Neural progenitor cell (in vitro differentiated cells): ENCODE measurements around the gene NBPF4. TPM values are rescaled to one million over a fixed set of nuclear protein-coding genes. Genes with fewer than 3 reads are reported as not detected.

ENCODE experiments used
- DNase-seq: peaks from one replicate; pipeline ENCODE4 v3.0.0-alpha.2; 2016; ENCODE audit warnings: low spot score
- H2AFZ ChIP-seq: fragments of 200-600 bp; sonication (generic); replicated peaks from 2 replicates; pipeline ENCODE4 v1.6.1; 2016; ENCODE audit warnings: antibody characterized with exemption
- H3F3A ChIP-seq: fragments of 200-600 bp; sonication (generic); 2 replicates; pipeline ENCODE4 v1.6.1; 2016; ENCODE audit warnings: antibody characterized with exemption, low read depth
- H3K27ac ChIP-seq: fragments of 200-600 bp; sonication (generic); 2 replicates; pipeline ENCODE4 v1.5.1; 2016; ENCODE audit warnings: mild to moderate bottlenecking
- H3K27me3 ChIP-seq: fragments of 200-600 bp; sonication (generic); 2 replicates; pipeline ENCODE4 v1.6.1; 2016; ENCODE audit warnings: mild to moderate bottlenecking, moderate library complexity
- H3K36me3 ChIP-seq: fragments of 200-600 bp; sonication (generic); 2 replicates; pipeline ENCODE4 v1.5.1; 2016
- H3K4me1 ChIP-seq: fragments of 200-600 bp; sonication (generic); 2 replicates; pipeline ENCODE4 v1.6.1; 2016; ENCODE audit warnings: mixed run types
- H3K4me2 ChIP-seq: fragments of 200-600 bp; sonication (generic); 2 replicates; pipeline ENCODE4 v1.6.1; 2016
- H3K4me3 ChIP-seq: fragments of 200-600 bp; sonication (generic); 2 replicates; pipeline ENCODE4 v1.5.1; 2016
- H3K79me2 ChIP-seq: fragments of 200-600 bp; sonication (generic); 2 replicates; pipeline ENCODE4 v1.6.1; 2016; ENCODE audit warnings: low read depth
- H3K9ac ChIP-seq: fragments of 200-600 bp; sonication (generic); 2 replicates; pipeline ENCODE4 v1.6.1; 2016
- H3K9me3 ChIP-seq: fragments of 200-600 bp; sonication (generic); 2 replicates; pipeline ENCODE4 v1.5.1; 2016; ENCODE audit warnings: low read depth
- H4K20me1 ChIP-seq: fragments of 200-600 bp; sonication (generic); 2 replicates; pipeline ENCODE4 v1.6.1; 2016; ENCODE audit warnings: low read depth
- H3K27ac Mint-ChIP-seq: 3 replicates; pipeline ENCODE4 v1.8.0; 2021; ENCODE audit warnings: mixed read lengths
- H3K27me3 Mint-ChIP-seq: 2 replicates; pipeline ENCODE4 v1.8.0; 2022; ENCODE audit warnings: low read depth, mild to moderate bottlenecking, inconsistent platforms, moderate library complexity, mixed read lengths; ENCODE audit not compliant: insufficient read depth
- H3K36me3 Mint-ChIP-seq: 3 replicates; pipeline ENCODE4 v1.8.0; 2021; ENCODE audit warnings: mixed read lengths
- H3K4me1 Mint-ChIP-seq: 3 replicates; pipeline ENCODE4 v1.8.0; 2021; ENCODE audit warnings: mixed read lengths
- H3K4me3 Mint-ChIP-seq: 3 replicates; pipeline ENCODE4 v1.8.0; 2021; ENCODE audit warnings: mild to moderate bottlenecking, moderate library complexity, mixed read lengths
- H3K9me3 Mint-ChIP-seq: 3 replicates; pipeline ENCODE4 v1.8.0; 2020; ENCODE audit warnings: mixed read lengths
- CTCF ChIP-seq: fragments of 200-600 bp; sonication (generic); IDR thresholded peaks from 2 replicates; pipeline ENCODE4 v1.5.1; 2017; ENCODE audit warnings: antibody characterized with exemption, mild to moderate bottlenecking
- EZH2 ChIP-seq: fragments of 200-600 bp; sonication (generic); IDR thresholded peaks from 2 replicates; pipeline ENCODE4 v1.6.1; 2017; ENCODE audit warnings: antibody characterized with exemption, mild to moderate bottlenecking, moderate library complexity
- EZH2phosphoT487 ChIP-seq: fragments of 200-600 bp; sonication (generic); IDR thresholded peaks from 2 replicates; pipeline ENCODE4 v1.6.1; 2017; ENCODE audit warnings: antibody characterized with exemption
- total RNA-seq: library from RNA; depleted of rRNA; stranded (reverse); fragments of >200 nt; gene quantifications from 2 replicates; pipeline ENCODE4 v1.2.3, GENCODE V29; 2015; ENCODE audit warnings: low replicate concordance

The NBPF4 gene
- total RNA-seq, 1 donor from 2014 or later: not detected

GRCh38 chr1:108194051-108194450 lies 49.8 kb downstream of the NBPF4 start:
- H3K9me3 Mint-ChIP-seq: peaks cover 39% of the 10 kb centered on the region
- Histone ChIP-seq H3K79me2 (peaks cover 90% of the 10 kb centered on the region), H3K27ac (no peak overlapping the region), H3K4me2 (no peak overlapping the region), H2AFZ (no peak overlapping the region), H4K20me1 (peaks cover 7% of the 10 kb centered on the region), H3K9ac (no peak overlapping the region), H3K4me3 (no peak overlapping the region), H3F3A (no peaks in the 10 kb centered on the region), H3K4me1 (peaks cover 18% of the 10 kb centered on the region), H3K36me3 (peaks cover 3% of the 10 kb centered on the region), H3K27me3 (no peaks in the 10 kb centered on the region), H3K9me3 (no peaks in the 10 kb centered on the region)
- H3K4me3 Mint-ChIP-seq: no peak overlapping the region
- TF ChIP-seq EZH2phosphoT487: no peak
- no peak for TF ChIP-seq EZH2
- no peak for TF ChIP-seq CTCF
- no peak for DNase-seq
- no peak overlapping the region for H3K27ac Mint-ChIP-seq
- H3K36me3 Mint-ChIP-seq: peaks cover 67% of the 10 kb centered on the region
- H3K27me3 Mint-ChIP-seq: no peaks in the 10 kb centered on the region
- peaks cover 7% of the 10 kb centered on the region for H3K4me1 Mint-ChIP-seq

GRCh38 chr1:108193333-108193732 lies 50.5 kb downstream of the NBPF4 start:
- Histone ChIP-seq H3K9ac (no peak overlapping the region), H3K4me3 (no peak overlapping the region), H4K20me1 (peaks cover 6% of the 10 kb centered on the region), H3K79me2 (peaks cover 90% of the 10 kb centered on the region), H3F3A (no peaks in the 10 kb centered on the region), H3K4me1 (peaks cover 11% of the 10 kb centered on the region), H3K27ac (no peak overlapping the region), H3K4me2 (no peak overlapping the region), H3K9me3 (no peaks in the 10 kb centered on the region), H3K36me3 (peaks cover 3% of the 10 kb centered on the region), H2AFZ (no peak overlapping the region), H3K27me3 (no peaks in the 10 kb centered on the region)
- H3K4me3 Mint-ChIP-seq: no peak overlapping the region
- no peak for DNase-seq
- peaks cover 46% of the 10 kb centered on the region for H3K9me3 Mint-ChIP-seq
- peaks cover 75% of the 10 kb centered on the region for H3K36me3 Mint-ChIP-seq
- H3K27me3 Mint-ChIP-seq: no peaks in the 10 kb centered on the region
- H3K27ac Mint-ChIP-seq: no peak overlapping the region
- peaks cover 2% of the 10 kb centered on the region for H3K4me1 Mint-ChIP-seq
- TF ChIP-seq CTCF: no peak
- no peak for TF ChIP-seq EZH2
- no peak for TF ChIP-seq EZH2phosphoT487

GRCh38 chr1:108192581-108192980 lies 51.3 kb downstream of the NBPF4 start:
- H3K9ac ChIP-seq: no peak overlapping the region
- peaks cover 90% of the 10 kb centered on the region for H3K79me2 ChIP-seq
- peaks cover 3% of the 10 kb centered on the region for H3K36me3 ChIP-seq
- H3K4me1 ChIP-seq: peaks cover 5% of the 10 kb centered on the region
- Mint-ChIP-seq H3K36me3 (peaks cover 73% of the 10 kb centered on the region), H3K27me3 (no peaks in the 10 kb centered on the region), H3K27ac (no peak overlapping the region), H3K4me3 (no peak overlapping the region), H3K4me1 (no peaks in the 10 kb centered on the region), H3K9me3 (peaks cover 50% of the 10 kb centered on the region)
- no peak for DNase-seq
- no peak overlapping the region for H3K4me2 ChIP-seq
- H3K9me3 ChIP-seq: no peaks in the 10 kb centered on the region
- no peaks in the 10 kb centered on the region for H3K27me3 ChIP-seq
- H2AFZ ChIP-seq: no peak overlapping the region
- H4K20me1 ChIP-seq: no peaks in the 10 kb centered on the region
- no peak overlapping the region for H3K27ac ChIP-seq
- H3K4me3 ChIP-seq: no peak overlapping the region
- H3F3A ChIP-seq: no peaks in the 10 kb centered on the region
- TF ChIP-seq CTCF (no peak), EZH2phosphoT487 (no peak), EZH2 (no peak)
